Measurements from ENCODE around the gene SHROOM3.

DNA sequence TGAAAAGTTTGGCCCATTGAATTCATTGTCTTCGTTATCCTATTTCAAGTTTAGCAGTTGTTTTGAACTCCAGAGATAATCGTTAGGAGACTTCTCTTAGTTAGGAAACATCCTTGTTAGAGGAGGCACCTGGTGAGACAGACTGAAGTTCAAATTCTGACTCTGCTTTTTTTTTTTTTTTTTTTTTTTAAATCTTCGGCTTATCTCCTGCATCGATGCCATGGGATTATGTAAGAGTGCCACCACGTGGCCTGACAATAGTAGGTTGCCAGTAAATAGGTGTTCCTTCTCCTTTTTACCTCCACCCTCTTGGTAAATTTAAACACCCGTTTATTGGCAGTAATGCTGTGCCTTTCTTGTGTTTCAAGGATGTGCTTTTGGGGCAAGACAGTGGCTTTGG is 313.6 kb downstream of the SHROOM3 start:
- TF ChIP-seq, protein P1, sequence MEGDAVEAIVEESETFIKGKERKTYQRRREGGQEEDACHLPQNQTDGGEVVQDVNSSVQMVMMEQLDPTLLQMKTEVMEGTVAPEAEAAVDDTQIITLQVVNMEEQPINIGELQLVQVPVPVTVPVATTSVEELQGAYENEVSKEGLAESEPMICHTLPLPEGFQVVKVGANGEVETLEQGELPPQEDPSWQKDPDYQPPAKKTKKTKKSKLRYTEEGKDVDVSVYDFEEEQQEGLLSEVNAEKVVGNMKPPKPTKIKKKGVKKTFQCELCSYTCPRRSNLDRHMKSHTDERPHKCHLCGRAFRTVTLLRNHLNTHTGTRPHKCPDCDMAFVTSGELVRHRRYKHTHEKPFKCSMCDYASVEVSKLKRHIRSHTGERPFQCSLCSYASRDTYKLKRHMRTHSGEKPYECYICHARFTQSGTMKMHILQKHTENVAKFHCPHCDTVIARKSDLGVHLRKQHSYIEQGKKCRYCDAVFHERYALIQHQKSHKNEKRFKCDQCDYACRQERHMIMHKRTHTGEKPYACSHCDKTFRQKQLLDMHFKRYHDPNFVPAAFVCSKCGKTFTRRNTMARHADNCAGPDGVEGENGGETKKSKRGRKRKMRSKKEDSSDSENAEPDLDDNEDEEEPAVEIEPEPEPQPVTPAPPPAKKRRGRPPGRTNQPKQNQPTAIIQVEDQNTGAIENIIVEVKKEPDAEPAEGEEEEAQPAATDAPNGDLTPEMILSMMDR (IDR thresholded peaks at IDR 0.05; ENCODE audit: low read depth, low read length), result peak; percentile 15
- no peak for TF ChIP-seq POLR2A (IDR thresholded peaks at IDR 0.05; ENCODE audit: extremely low read depth, insufficient read length)
- no peak for TF ChIP-seq MYC (IDR thresholded peaks at IDR 0.05; ENCODE audit: low read depth, low read length)

Measured in NB4 (cell line).